ENCODE data around the gene ZP4.

GRCh38 chr1:237838904-237839534 lies 51.7 kb downstream of the ZP4 start:
- TF ChIP-seq CTCF (IDR thresholded peaks at IDR 0.05; ENCODE audit: borderline replicate concordance, extremely low read depth, low read length, poor library complexity, severe bottlenecking) (no peak), EZH2 (IDR thresholded peaks at IDR 0.05; ENCODE audit: borderline replicate concordance, low read depth, low read length, severe bottlenecking) (no peak)

All from DND-41 (cell line).